Esophagus muscularis mucosa (tissue), 4 donors: ENCODE measurements around the gene RNF186.

ENCODE experiments used
- EP300 ChIP-seq: sonication (generic); formaldehyde crosslinking; IDR thresholded peaks from one replicate; pipeline ENCODE4 v1.6.1; 2017; ENCODE audit warnings: antibody characterized with exemption
- POLR2A ChIP-seq: fragments of 450-650 bp; IDR thresholded peaks from one replicate; pipeline ENCODE4 v1.6.1; 2017; ENCODE audit warnings: antibody characterized with exemption, moderate library complexity, mild to moderate bottlenecking, low read depth
- POLR2AphosphoS5 ChIP-seq, 2 donors: sonication (generic); formaldehyde crosslinking; IDR thresholded peaks; one replicate each; pipeline ENCODE4 v1.6.1; 2017; ENCODE audit warnings: antibody characterized with exemption in 2 of 2
- TF ChIP-seq, protein P1 (sequence below), 3 experiments: fragments of 200-600 bp in 2 of 3; fragments of 450-650 bp in 1 of 3; sonication (generic) in 2 of 3; IDR thresholded peaks; one replicate each; pipeline ENCODE4 v1.5.1; 2017 to 2019; ENCODE audit warnings: antibody characterized with exemption in 3 of 3, mild to moderate bottlenecking in 2 of 3, moderate library complexity in 1 of 3

DNA sequence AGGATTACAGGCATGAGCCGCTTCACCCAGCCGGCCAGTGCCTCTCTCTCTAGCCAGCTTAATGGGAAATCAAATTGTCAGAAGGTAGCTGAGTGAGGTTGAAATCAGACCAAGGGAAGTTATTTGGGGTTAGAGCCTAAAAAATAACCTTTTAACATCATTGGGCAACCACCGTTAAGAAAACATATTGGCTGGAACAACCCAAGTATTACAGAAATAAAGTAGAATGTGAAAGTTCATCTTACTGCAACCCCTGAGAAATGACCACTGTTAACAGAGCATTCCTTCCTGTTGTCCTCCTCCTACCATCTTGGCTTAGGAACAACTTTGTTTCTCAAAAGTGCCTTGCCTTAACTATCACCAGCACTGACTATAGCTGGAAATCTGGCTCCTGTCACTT lies 3.2 kb upstream of the RNF186 start:
- TF ChIP-seq, protein P1, sequence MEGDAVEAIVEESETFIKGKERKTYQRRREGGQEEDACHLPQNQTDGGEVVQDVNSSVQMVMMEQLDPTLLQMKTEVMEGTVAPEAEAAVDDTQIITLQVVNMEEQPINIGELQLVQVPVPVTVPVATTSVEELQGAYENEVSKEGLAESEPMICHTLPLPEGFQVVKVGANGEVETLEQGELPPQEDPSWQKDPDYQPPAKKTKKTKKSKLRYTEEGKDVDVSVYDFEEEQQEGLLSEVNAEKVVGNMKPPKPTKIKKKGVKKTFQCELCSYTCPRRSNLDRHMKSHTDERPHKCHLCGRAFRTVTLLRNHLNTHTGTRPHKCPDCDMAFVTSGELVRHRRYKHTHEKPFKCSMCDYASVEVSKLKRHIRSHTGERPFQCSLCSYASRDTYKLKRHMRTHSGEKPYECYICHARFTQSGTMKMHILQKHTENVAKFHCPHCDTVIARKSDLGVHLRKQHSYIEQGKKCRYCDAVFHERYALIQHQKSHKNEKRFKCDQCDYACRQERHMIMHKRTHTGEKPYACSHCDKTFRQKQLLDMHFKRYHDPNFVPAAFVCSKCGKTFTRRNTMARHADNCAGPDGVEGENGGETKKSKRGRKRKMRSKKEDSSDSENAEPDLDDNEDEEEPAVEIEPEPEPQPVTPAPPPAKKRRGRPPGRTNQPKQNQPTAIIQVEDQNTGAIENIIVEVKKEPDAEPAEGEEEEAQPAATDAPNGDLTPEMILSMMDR (IDR thresholded peaks at IDR 0.05): no peak
- TF ChIP-seq POLR2A (no peak), POLR2AphosphoS5 (IDR thresholded peaks at IDR 0.05) (no peak), EP300 (no peak)
